GM12892 (cell line): Measurements from ENCODE around the gene SPATS2.

Source experiments
- DNase-seq: peaks from one replicate; pipeline ENCODE4 v3.0.0; 2011; ENCODE audit not compliant: insufficient read length
- FAIRE-seq: peaks from 2 replicates; lab custom pipeline; 2011; peaks lifted over from hg19 to GRCh38; lab: Jason Lieb, UNC
- POLR2A ChIP-seq: IDR thresholded peaks from 2 replicates; pipeline ENCODE4 v1.6.1; 2011; ENCODE audit warnings: low read depth, low read length, control low read depth
- POLR2AphosphoS5 ChIP-seq: IDR thresholded peaks from 2 replicates; pipeline ENCODE4 v1.6.1; 2011; ENCODE audit warnings: low read depth, low read length, control low read depth
- TAF1 ChIP-seq: IDR thresholded peaks from 2 replicates; pipeline ENCODE4 v1.6.1; 2011; ENCODE audit warnings: low read depth, mild to moderate bottlenecking, control low read depth, low read length, borderline replicate concordance

The SPATS2 gene

DNA sequence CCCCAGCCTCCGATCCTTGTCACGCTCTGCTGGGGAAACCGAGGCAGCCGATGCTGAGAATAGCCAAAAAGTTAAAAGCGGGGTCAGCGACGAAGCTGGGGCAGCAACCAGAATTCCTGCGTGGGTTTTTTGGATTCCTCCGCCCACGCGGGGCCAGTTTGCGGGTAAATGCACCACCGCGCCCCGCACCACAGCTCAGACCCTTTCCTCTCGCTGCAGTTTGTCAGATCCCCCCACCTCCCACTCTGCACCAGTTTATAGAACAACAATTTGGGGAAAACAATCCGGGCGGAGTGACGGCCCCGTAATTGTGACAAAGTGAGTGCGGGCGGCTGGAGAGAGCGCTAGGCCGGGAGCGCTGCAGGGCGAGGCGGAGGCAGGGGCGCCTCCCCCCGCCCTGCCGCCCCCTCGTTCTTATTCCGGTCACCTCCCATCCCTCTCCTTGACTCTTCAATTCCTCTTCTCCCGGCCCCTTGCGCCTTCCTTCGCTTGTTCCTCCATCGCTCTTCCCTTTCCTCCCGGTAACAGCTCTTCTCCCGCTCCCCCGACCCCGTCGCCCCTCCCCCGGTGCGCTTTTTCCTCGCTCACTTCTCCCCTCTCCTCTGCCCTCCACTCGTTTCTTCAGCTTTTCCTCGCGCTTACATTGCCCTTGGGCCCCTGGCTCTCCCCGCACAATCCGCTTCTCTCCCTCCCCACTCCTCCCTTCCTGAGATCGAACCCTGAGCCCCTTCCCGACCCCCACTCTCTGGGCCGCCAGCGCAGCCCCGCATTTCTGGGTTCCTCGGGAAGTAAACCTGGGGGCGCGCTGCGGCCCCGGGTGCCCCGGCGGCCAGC, 21.2 kb upstream of the SPATS2 start:
- TF ChIP-seq POLR2A (no peak), POLR2AphosphoS5 (no peak), TAF1 (no peak)
- DNase-seq (no peak), FAIRE-seq (no peak)

DNA sequence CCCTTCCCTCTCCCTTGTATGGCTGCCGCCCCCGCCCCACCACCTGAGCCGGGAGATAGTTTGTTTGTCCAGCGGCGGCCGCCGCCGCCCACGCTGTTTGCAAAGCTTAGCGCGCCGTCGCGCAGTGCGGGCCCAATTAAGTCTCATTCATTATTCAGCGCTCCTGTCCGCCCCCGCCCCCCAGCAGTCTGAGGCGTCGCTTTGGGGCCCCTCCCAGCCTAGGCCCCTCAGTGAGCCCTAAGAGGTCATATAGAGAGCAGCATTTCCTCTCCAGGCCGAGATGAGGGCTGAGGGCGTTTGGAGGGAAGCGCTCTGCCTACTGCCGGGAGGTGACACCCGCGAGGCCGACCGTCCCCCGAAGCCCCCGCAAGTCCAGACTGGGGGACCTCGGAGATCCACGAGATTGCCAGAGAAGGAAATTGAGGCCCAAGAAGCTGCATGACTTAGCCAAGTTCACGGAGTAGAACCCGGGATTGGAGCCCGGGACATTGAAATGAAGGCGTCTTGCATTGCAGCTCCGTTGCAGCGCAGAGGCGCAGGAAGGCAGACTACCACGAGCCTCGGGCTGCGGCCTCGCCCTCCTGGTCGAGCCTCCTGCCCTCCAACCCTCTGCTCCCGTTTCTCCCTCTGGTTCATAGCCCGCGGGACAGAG, 20.5 kb upstream of the SPATS2 start, which contains the start of gene DNAJC22:
DNAJC22 (plus strand) TSS at position 230 of the 652 bp plus-strand sequence. CDS start 1,985 bp downstream, outside the sequence.
- peak; percentile 79 for FAIRE-seq
- no peak for DNase-seq
- TF ChIP-seq POLR2AphosphoS5 = no peak
- TF ChIP-seq TAF1 = no peak
- TF ChIP-seq POLR2A = no peak

DNA sequence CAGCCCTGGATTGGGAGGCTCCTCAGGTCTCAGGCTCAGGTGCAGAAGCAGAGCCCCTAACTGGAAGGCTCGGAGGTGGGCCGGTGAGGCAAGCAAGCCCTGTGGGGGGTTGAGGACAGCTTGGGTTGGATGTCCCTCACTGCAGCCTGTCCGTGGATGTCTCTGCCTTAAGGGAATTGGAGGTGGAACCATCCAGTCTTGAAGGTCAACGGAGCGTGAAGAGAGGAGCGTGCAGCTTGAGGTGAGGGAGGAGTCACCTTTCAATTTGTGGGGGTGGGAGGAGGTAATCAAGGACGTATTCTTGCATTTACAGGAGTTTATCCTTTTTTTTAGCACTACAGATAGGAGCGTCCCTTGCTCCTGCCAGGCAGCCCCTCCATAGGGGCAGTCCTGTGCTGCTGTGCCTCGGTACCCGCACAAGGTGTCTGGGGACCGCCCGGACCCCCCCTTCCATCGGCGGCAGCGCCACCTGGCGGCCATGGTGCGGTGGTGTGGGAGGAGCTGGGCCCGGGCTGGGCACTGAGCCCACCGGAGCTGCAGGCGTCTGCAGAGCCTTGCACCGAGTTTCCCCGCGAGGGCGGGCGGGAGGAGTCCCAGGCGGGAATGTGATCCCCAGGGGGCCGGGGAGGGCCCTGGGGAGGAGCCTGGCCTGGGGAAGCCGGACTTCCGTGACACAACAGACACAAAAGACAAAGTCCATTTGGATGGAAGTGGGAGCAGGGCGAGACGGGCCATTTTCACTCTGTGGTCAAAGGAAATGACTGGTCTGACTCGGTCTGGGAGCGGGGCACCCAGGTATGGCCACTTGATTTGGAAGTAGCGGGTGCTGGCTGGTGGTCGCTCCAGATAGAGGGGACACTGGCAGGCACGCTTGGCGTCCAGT, 19.7 kb upstream of the SPATS2 start:
- FAIRE-seq (peak; percentile 90), DNase-seq (peak; percentile 94)
- TF ChIP-seq TAF1 (no peak), POLR2AphosphoS5 (no peak), POLR2A (no peak)

DNA sequence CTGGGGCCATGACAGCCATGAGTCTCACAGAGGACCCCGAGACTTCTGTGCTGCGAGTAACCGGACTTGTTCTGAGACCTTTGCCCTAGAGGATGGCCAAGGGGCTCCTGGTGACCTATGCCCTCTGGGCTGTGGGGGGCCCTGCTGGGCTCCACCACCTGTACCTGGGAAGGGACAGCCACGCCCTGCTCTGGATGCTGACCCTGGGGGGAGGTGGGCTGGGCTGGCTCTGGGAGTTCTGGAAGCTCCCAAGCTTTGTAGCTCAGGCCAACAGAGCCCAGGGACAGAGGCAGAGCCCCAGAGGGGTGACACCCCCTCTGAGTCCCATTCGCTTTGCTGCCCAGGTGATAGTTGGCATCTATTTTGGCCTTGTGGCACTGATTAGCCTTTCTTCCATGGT, 18.5 kb upstream of the SPATS2 start:
- no peak for FAIRE-seq
- TF ChIP-seq POLR2AphosphoS5 (no peak), TAF1 (no peak)
- no peak for DNase-seq

DNA sequence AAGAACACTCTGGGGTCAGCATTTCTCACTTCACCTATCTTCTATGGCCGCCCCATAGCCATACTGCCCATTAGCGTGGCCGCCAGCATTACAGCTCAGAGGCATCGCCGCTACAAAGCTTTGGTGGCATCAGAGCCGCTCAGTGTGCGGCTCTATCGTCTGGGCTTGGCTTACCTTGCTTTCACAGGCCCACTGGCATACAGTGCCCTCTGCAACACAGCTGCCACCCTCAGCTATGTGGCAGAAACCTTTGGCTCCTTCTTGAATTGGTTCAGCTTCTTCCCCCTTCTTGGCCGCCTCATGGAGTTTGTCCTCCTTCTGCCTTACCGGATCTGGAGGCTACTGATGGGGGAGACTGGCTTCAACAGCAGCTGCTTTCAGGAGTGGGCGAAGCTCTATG, 18.0 kb upstream of the SPATS2 start:
- FAIRE-seq = no peak

DNA sequence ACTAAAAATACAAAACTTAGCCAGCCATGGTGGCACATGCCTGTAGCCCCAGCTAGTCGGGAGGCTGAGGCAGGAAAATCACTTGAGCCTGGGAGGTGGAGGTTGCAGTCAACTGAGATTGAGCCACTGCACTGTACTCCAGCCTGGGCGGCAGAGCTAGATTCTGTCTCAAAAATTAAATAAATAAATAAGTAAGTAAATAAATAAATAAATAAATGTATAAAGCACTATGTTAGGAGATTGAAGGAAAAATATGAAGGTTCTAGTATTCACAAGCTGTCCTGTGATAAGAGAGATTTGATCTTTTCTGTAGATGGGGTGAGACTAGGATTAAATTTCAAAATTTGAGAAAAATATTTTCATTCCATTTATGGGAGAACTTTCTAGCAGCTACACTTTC, 14.9 kb upstream of the SPATS2 start:
- TF ChIP-seq POLR2AphosphoS5 (no peak), TAF1 (no peak), POLR2A (no peak)
- DNase-seq (no peak), FAIRE-seq (no peak)

More for the DNA sequence above, 18.0 kb upstream of the SPATS2 start:
- no peak for DNase-seq
- TF ChIP-seq POLR2A (no peak), TAF1 (no peak), POLR2AphosphoS5 (no peak)

DNA sequence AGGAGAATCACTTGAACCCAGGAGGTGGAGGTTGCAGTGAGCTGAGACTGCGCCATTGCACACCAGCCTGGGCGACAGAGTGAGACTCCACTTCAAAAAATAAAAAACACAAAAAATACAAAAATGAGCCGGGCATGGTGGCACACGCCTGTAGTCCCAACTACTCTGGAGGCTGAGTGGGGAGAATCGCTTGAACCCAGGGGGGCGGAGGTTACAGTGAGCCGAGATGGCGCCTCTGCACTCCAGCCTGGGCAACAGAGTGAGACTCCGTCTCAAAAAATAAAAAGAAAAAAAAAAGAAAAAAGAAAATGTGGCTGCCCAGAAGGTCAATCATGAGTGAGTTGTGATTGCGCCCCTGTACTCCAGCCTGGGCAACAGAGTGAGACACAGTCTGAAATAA, 11.3 kb upstream of the SPATS2 start:
- FAIRE-seq = no peak
- no peak for TF ChIP-seq POLR2AphosphoS5

DNA sequence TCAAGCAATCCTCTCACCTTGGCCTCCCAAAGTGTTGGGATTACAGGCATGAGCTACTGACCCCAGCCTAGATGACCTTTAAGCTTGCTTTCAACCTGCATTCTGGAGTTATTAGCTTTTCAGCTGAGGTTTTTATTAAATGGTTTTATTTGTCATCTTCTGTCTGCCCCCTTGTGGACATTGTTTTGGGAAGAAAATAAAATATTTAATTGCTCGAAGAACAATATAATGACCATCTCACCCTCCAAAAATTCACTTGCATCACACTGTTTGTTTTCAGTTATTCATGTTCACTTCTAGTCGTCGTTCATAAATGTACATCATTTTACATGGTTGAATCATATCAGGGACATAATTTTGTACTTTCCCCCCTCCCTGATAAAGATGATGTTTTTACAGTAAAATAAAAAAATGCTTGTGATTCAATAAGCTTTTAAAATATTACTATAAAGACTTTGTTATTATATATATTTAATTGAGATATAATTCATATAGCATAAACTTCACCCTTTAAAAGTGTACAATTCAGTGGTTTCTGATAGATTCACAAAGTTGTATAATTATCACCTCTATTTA, 10.1 kb upstream of the SPATS2 start:
- no peak for TF ChIP-seq TAF1
- TF ChIP-seq POLR2AphosphoS5 = no peak
- no peak for TF ChIP-seq POLR2A
- no peak for DNase-seq
- FAIRE-seq = no peak

More for the DNA sequence above, 11.3 kb upstream of the SPATS2 start:
- no peak for DNase-seq

DNA sequence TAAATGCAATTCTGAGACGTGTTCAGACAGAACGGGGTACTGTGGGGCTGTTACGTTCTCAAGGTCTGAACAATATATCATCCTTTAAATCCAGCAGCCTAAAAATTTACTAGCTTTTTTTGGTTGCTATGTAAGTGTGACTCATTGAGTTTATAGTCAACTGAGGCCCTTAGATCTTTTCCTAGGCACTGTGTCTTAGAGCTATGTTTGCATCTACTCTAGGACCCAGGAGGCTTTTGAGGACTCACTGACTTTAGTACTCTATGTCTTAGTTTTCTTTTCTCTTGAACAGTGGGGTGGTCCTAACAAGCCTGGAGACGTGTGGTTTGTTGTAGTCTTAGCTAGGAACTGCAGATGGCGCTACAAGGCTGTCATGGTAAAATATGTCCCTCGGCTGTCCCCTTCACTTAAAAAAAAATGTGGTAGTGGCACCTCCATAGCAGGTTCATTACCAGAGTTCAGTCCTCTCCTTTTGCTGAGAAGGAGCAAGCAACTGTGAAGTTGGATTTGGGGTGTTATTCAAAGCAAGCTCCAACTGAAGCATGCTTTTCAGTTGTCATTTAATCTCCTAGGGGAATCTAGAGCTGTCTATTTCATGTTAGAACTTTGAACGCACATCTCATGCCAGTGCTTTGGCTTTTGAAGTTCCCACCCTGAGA, 8.7 kb upstream of the SPATS2 start:
- DNase-seq = no peak
- peak; percentile 74 for FAIRE-seq
- TF ChIP-seq POLR2AphosphoS5 (no peak), POLR2A (no peak), TAF1 (no peak)

DNA sequence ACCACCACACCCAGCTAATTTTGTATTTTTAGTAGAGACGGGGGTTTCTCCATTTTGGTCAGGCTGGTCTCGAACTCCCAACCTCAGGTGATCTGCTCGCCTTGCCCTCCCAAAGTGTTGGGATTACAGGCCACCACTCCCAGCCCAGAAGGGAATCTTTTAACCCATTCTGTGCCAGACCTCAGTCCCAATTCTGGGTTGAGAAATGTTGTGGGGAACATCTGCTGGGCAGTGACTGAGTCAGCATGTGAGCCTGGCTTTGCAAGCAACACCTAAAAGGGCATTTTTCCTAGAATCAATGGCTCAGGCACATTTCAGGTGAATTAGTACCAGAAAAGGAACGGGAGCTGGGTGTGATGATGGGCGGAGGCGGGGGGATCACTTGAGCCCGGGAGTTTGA, 7.6 kb upstream of the SPATS2 start:
- no peak for FAIRE-seq
- TF ChIP-seq POLR2AphosphoS5 = no peak
- TF ChIP-seq TAF1 = no peak
- TF ChIP-seq POLR2A = no peak
- DNase-seq = no peak

DNA sequence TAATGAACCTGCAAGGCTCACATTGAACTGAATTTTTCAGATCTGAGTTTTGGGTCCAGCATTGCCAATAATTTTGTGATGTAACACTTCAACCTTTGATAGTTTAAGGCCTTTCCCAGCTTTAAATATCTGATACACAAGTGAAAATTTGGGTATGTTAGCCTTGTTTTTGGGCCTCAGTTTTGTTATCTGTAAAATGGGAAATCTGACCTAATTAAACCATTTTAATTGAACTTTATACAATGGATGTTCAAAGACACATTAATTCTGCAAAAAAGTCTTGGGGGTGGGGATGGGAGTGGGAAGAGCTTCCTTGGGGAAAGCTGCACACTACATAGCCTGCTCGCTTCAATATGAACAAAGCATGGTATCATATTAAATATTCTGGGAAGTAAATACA, 5.2 kb upstream of the SPATS2 start:
- DNase-seq (no peak), FAIRE-seq (no peak)
- no peak for TF ChIP-seq TAF1
